ENCODE data around the gene PIP4P1.
"Not testable (repeated sequence)": the region's sequence is repeated elsewhere in the genome, so short reads cannot be mapped to it uniquely, and the experiment has no call there.

The PIP4P1 gene

DNA sequence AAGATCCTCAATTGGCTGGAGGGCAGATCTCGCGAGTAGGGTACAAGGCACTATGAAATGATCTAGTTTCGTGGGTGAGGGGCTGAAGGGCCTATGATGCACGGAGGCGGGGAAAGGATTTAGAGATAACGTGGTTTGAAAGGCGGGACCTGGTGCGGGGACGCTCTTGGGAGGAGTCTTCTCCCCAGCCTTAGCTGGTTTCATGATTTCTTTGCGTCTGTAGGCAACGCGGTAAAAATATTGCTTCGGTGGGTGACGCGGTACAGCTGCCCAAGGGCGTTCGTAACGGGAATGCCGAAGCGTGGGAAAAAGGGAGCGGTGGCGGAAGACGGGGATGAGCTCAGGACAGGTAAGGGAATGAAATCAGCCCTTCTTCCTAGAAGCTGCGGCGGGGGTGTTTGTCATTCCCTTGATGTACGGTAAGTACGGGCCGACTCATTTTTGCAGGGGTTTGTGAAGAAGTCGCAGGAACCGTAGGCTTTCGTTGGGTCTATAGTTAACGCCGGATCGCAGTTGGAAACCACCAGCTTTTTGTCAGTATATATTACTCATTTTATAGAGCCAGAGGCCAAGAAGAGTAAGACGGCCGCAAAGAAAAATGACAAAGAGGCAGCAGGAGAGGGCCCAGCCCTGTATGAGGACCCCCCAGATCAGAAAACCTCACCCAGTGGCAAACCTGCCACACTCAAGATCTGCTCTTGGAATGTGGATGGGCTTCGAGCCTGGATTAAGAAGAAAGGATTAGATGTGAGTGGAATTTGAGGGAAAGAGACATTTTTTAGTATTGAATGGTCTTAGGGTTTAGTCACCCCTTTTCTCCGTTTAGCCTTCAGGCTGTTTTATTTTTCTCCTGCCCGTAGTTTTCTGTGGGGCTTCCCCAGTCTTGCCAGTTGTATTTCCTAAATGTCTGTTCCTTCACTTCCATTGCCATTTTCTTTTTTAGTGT, 5.6 kb downstream of the PIP4P1 start:
- Histone ChIP-seq H3K4ac (ENCODE audit: low read length) (no peak overlapping the region), H2BK120ac (ENCODE audit: low read depth, low read length) (no peak overlapping the region), H3K4me2 (ENCODE audit: insufficient read depth, low read length, poor library complexity, severe bottlenecking) (peak overlapping the region; percentile 58), H3K27ac (replicated peaks; ENCODE audit: low read length) (peak overlapping the region; percentile 86), H2BK12ac (ENCODE audit: low read length) (no peak overlapping the region), H3K4me3 (ENCODE audit: low read length in 2 of 2) (peak overlapping the region; percentile 79 to 94), H3K4me1 (ENCODE audit: control insufficient read depth in 2 of 2, insufficient read depth in 1 of 2, low read depth in 1 of 2, low read length in 2 of 2) (peaks cover 5 to 16% of the 10 kb centered on the region in 2 donors), H2AFZ (ENCODE audit: low read length) (peak overlapping the region; percentile 87), H2BK5ac (ENCODE audit: low read length) (no peak overlapping the region), H4K8ac (ENCODE audit: low read depth, low read length) (no peak overlapping the region), H3K9ac (ENCODE audit: low read depth, low read length, poor library complexity) (peak overlapping the region; percentile 87), H3K18ac (ENCODE audit: low read length) (peak overlapping the region; percentile 82), H3K36me3 (replicated peaks in 1 of 2; ENCODE audit: control insufficient read depth in 2 of 2, insufficient read depth in 2 of 2, low read length in 2 of 2) (peaks cover 40 to 71% of the 10 kb centered on the region in 2 donors), H3K23ac (ENCODE audit: low read depth, low read length, poor library complexity) (peak overlapping the region; percentile 78), H3K27me3 (ENCODE audit: control insufficient read depth in 3 of 3, insufficient read depth in 3 of 3, low read depth in 1 of 3, low read length in 3 of 3) (no peaks in the 10 kb centered on the region), H3K9me3 (replicated peaks in 1 of 2; ENCODE audit: control insufficient read depth in 2 of 2, insufficient read depth in 1 of 2, low read depth in 1 of 2, low read length in 2 of 2) (no peaks in the 10 kb centered on the region), H2BK15ac (ENCODE audit: low read length) (no peak overlapping the region), H4K91ac (ENCODE audit: low read depth, low read length, poor library complexity) (no peak overlapping the region), H2AK5ac (ENCODE audit: low read depth, low read length) (no peak overlapping the region), H3K14ac (ENCODE audit: low read length) (no peak overlapping the region), H3K79me1 (ENCODE audit: low read depth, low read length) (peaks cover 1% of the 10 kb centered on the region)
- WGBS, 2 donors (ENCODE audit: extremely low coverage in 2 of 2, insufficient read length in 2 of 2, insufficient replicate concordance in 1 of 2): no CpG with 5 or more reads among the region's 39 CpGs
- no peak for DNase-seq (ENCODE audit: low spot score)

DNA sequence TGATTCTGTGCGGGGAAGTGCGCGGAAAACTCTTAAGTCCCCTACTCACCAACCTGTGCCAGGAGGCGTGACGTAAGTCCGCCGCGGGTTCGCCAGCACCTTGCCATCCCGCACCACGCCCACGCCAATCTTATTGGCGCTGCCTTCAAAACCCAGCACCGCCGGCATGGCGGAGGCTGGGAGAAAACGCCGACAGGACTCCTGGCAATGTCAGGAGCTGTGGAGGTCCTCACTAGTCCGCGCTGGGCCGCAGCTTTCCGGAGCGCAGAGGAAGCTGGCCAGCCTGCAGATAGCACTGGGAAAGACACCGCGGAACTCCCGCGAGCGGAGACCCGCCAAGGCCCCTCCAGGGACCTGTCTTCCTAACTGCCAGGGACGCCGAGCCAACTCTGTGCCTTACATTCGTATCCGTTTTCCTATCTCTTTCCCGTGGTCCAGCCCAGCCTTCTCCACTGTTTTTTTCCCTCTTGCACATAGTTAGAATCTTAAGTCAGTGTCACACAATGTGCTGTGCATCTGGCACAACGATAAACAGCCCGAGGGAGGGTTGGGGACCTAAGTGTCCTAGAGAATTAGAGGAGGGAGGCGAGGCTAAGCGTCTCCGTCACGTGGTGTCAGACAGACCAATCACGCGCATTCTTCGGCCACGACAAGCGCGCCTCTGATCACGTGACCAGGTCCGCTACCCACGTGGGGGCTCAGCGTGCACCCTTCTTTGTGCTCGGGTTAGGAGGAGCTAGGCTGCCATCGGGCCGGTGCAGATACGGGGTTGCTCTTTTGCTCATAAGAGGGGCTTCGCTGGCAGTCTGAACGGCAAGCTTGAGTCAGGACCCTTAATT, 6.5 kb downstream of the PIP4P1 start, which contains the start of the genes APEX1 and OSGEP:
TSS of gene APEX1 (plus strand) at position 711 of the 839 bp plus-strand sequence. CDS start 420 bp downstream, outside the sequence.
TSS of gene OSGEP (minus strand) at position 297 of the 839 bp plus-strand sequence. CDS start at position 168, 129 bp downstream.
- Histone ChIP-seq H2AFZ (ENCODE audit: low read length) (peak within 1 kb of the TSS; percentile 87), H3K4ac (ENCODE audit: low read length) (no peak within 1 kb of the TSS), H4K8ac (ENCODE audit: low read depth, low read length) (peak within 1 kb of the TSS; percentile 31), H3K4me2 (ENCODE audit: insufficient read depth, low read length, poor library complexity, severe bottlenecking) (peak within 1 kb of the TSS; percentile 69), H3K9me3 (replicated peaks in 1 of 2; ENCODE audit: control insufficient read depth in 2 of 2, insufficient read depth in 1 of 2, low read depth in 1 of 2, low read length in 2 of 2) (no peaks in the 10 kb centered on the region), H3K14ac (ENCODE audit: low read length) (no peak within 1 kb of the TSS), H2BK5ac (ENCODE audit: low read length) (peak within 1 kb of the TSS; percentile 84), H3K23ac (ENCODE audit: low read depth, low read length, poor library complexity) (peak within 1 kb of the TSS; percentile 78), H2BK15ac (ENCODE audit: low read length) (peak within 1 kb of the TSS; percentile 55), H3K79me1 (ENCODE audit: low read depth, low read length) (peaks cover 1% of the 10 kb centered on the region), H3K27me3 (ENCODE audit: control insufficient read depth in 3 of 3, insufficient read depth in 3 of 3, low read depth in 1 of 3, low read length in 3 of 3) (no peaks in the 10 kb centered on the region), H2BK120ac (ENCODE audit: low read depth, low read length) (no peak within 1 kb of the TSS), H2BK12ac (ENCODE audit: low read length) (no peak within 1 kb of the TSS), H3K18ac (ENCODE audit: low read length) (peak within 1 kb of the TSS; percentile 97), H3K4me3 (ENCODE audit: low read length in 2 of 2) (peak within 1 kb of the TSS; percentile 79 to 94), H4K91ac (ENCODE audit: low read depth, low read length, poor library complexity) (no peak within 1 kb of the TSS), H3K27ac (replicated peaks; ENCODE audit: low read length) (peak within 1 kb of the TSS; percentile 93), H3K36me3 (replicated peaks in 1 of 2; ENCODE audit: control insufficient read depth in 2 of 2, insufficient read depth in 2 of 2, low read length in 2 of 2) (peaks cover 43 to 72% of the 10 kb centered on the region in 2 donors), H2AK5ac (ENCODE audit: low read depth, low read length) (no peak within 1 kb of the TSS), H3K4me1 (ENCODE audit: control insufficient read depth in 2 of 2, insufficient read depth in 1 of 2, low read depth in 1 of 2, low read length in 2 of 2) (peaks cover 0 to 9% of the 10 kb centered on the region in 2 donors), H3K9ac (ENCODE audit: low read depth, low read length, poor library complexity) (peak within 1 kb of the TSS; percentile 93)
- no CpG with 5 or more reads among the region's 56 CpGs for WGBS, 2 donors (ENCODE audit: extremely low coverage in 2 of 2, insufficient read length in 2 of 2, insufficient replicate concordance in 1 of 2)
- DNase-seq (ENCODE audit: low spot score): peak; percentile 98

DNA sequence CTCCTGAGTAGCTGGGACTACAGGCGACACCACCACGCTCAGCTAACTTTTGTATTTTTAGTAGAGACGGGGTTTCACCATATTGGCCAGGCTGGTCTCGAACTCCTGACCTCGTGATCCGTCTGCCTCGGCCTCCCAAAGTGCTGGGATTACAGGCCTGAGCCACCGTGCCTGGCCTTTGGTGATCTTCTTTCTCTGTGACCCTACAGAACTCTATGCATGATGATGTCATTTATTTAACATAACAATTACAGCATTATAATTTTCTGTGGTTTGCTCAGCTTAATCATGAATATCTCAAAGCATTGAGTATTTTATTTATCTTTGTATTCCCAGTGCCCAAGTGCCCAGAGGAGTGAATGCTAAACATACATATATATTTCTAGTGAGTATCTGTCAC, 8.4 kb downstream of the PIP4P1 start:
- H2BK5ac ChIP-seq (ENCODE audit: low read length); H3K4ac ChIP-seq (ENCODE audit: low read length); H3K18ac ChIP-seq (ENCODE audit: low read length); H2BK15ac ChIP-seq (ENCODE audit: low read length); H4K8ac ChIP-seq (ENCODE audit: low read depth, low read length); H3K14ac ChIP-seq (ENCODE audit: low read length); H4K91ac ChIP-seq (ENCODE audit: low read depth, low read length, poor library complexity); H3K4me2 ChIP-seq (ENCODE audit: insufficient read depth, low read length, poor library complexity, severe bottlenecking); H2BK12ac ChIP-seq (ENCODE audit: low read length); H3K4me3 ChIP-seq (ENCODE audit: low read length in 2 of 2); H3K9ac ChIP-seq (ENCODE audit: low read depth, low read length, poor library complexity); H2AK5ac ChIP-seq (ENCODE audit: low read depth, low read length); H3K27me3 ChIP-seq (ENCODE audit: control insufficient read depth in 3 of 3, insufficient read depth in 3 of 3, low read depth in 1 of 3, low read length in 3 of 3); H3K9me3 ChIP-seq (replicated peaks in 1 of 2; ENCODE audit: control insufficient read depth in 2 of 2, insufficient read depth in 1 of 2, low read depth in 1 of 2, low read length in 2 of 2); H3K27ac ChIP-seq (replicated peaks; ENCODE audit: low read length); H3K23ac ChIP-seq (ENCODE audit: low read depth, low read length, poor library complexity); H3K4me1 ChIP-seq (ENCODE audit: control insufficient read depth in 2 of 2, insufficient read depth in 1 of 2, low read depth in 1 of 2, low read length in 2 of 2); H2AFZ ChIP-seq (ENCODE audit: low read length); H3K79me1 ChIP-seq (ENCODE audit: low read depth, low read length); H2BK120ac ChIP-seq (ENCODE audit: low read depth, low read length); DNase-seq (ENCODE audit: low spot score): not testable (repeated sequence)
- peaks cover 38 to 72% of the 10 kb centered on the region in 2 donors for H3K36me3 ChIP-seq (replicated peaks in 1 of 2; ENCODE audit: control insufficient read depth in 2 of 2, insufficient read depth in 2 of 2, low read length in 2 of 2)
- WGBS, 2 donors (ENCODE audit: extremely low coverage in 2 of 2, insufficient read length in 2 of 2, insufficient replicate concordance in 1 of 2): no CpG with 5 or more reads among the region's 8 CpGs
